NCI-H187 (cell line): ENCODE measurements around the gene KIAA1217.

Experiments used
- DNase-seq, 2 experiments: peaks; one replicate each; lab custom pipeline; 2025; lab: John Stamatoyannopoulos, UW

Gene KIAA1217

GRCh38 chr10:24502006-24502405 is 293.1 kb downstream of the KIAA1217 start:
- no peak for DNase-seq

GRCh38 chr10:24502801-24503460 is 294.0 kb downstream of the KIAA1217 start:
- DNase-seq, result no peak

GRCh38 chr10:24503461-24504320 is 294.8 kb downstream of the KIAA1217 start:
- no peak for DNase-seq

DNA sequence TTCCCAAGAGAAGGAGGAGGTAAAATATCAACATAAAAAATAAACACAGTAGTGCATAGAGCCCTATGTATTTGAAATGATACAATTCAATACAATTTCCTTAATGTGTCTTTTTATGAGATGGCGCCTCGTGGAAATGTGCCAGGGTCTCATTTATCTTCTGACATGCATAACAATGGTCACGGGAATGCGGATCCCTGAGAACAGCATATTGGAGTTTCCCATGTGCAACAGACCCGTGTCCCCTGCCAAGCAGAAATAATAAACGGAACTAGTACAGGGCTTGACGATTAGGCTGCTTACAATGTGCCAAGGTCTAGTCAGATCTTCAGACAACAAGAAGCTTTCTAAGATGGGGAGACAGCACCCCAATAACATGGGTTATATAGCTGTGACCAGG is 296.8 kb downstream of the KIAA1217 start:
- DNase-seq, result no peak

- DNase-seq, result no peak
Observed at GRCh38 chr10:24513155-24513554, 304.2 kb downstream of the KIAA1217 start.

- no peak for DNase-seq
Observed at GRCh38 chr10:24515481-24515880, 306.5 kb downstream of the KIAA1217 start.

DNA sequence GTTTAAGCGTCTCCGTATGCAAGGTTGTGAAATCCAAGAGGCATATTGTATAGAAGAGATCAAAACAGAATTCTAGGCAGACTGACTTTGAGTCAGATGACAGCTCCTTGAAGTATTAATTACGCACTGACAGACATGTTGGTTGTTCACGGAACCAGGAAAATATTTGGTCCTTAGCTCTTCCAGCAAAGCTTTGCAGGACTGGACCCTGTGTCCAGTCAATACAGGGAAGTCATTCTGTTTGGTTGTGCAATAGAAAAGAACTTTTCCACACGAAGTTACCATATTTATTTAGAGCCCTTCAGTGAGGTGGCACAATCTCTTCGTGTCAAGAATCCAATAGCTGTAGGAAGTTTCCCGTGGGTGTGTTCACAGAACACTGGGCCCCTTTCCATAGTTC is 309.5 kb downstream of the KIAA1217 start:
- no peak for DNase-seq

DNA sequence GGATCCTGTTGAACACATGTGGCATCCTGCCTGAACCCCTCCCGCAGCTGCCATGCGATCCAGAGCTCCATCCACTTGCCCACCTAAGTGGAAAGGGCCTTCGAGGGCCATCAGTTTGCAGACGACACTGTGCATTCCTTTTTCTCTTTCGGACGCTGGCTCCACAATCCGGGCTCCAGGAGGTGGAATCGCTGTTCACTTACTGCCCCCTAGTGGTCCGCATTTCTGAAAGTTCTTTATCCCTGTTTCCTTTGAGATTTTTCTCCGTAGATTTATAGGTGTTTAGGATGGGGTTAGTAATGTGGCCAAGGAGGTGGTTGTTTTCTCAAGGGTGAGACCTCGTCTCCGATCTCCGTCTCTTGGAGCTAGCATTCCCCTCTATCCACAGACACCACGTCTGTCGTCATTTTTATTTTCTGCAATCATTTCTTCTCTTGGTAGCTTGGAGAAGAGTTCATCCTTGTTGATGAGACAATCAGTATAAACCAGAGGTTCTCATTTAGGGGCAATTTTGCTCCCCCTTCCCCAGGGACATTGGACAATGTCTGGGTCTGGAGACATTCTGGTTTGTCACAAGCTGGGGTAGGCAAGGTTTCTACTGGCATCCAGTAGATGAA is 310.2 kb downstream of the KIAA1217 start:
- peak in 1 of 2 experiments; percentile 5 for DNase-seq

DNA sequence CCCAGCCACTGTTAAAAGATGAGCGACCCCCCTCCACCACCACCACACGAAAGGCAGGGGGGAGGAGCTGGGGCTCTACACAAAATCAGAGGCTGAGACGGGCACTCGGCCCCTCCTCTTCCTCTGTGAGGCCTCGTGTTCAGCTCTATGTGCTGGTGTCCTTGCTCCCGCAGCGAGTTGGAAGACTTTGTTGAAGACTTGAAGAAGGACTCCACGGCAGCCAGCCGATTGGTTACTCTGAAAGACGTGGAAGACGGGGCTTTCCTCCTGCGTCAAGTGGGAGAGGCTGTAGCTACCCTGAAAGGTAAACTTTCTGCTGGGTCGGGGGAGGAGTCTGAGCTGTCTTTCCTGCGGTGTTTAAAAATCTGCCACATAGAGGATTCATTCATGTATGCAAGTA is 311.0 kb downstream of the KIAA1217 start:
- DNase-seq, result no peak

- no peak for DNase-seq
Observed at GRCh38 chr10:24524314-24524713, 315.4 kb downstream of the KIAA1217 start.

DNA sequence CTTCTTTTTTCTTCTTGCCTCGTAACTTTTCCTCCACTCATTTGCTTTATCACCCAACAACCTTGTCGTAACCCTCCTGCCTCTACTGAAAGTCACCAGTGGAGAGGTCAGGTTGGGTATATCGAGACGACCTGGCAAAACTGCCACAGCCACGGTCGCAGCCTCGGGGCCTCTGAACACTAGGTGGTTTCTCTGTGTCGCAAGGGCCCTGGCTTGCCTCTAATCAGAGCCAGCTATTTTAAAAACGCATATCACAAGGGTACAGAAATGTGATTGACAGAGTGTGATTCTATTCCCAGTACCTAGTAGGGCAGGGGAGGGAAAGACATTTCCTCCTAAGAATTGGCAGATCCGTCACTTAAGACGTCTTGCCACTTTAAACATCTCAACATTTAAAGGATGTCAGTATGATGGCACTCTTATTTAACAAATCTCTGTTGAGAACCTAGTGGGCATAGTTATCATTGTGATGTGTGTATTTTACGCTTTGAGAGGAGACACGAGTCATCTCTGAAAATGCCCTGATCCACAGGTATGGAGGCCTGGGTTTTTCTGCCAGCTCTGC is 317.2 kb downstream of the KIAA1217 start:
- DNase-seq, result no peak

- no peak for DNase-seq
Observed at GRCh38 chr10:24528946-24529345, 320.0 kb downstream of the KIAA1217 start.

- DNase-seq, result no peak
Observed at GRCh38 chr10:24531439-24531838, 322.5 kb downstream of the KIAA1217 start.

DNA sequence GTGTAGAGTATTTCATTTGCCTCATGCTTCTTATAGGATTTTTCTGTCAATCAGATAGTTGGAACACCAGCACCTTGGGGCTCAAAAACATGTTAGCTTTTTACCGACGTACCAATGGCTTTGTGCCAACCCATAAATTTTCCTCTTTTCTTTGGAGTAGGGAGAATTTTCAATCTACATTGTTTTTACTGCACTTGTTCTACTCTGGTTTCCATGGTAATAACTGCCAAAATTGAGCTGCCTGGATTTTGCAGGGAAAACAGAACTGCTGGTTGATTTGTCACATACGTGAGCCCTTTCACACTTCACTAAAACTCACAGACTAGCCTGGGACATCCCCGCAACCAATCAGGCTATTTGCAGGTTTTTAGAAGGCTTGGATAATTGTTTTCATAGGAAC is 325.0 kb downstream of the KIAA1217 start:
- DNase-seq, result no peak

DNA sequence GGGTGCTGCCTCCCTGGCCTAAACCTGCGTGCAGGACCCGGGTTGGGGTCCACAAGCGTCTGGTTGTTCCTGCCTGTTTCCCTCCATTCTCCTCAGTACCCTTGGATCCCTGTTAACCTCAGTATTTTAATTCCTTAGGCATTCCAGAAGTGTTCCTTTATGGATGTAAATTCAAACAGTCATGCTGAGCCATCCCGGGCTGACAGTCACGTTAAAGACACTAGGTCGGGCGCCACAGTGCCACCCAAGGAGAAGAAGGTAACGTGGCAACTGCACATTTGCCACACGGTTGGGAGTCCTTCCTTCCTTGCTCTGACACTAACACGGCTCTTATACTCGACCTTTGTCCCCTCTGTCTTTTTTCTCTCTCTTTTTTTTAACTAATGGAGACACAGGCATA is 327.7 kb downstream of the KIAA1217 start:
- no peak for DNase-seq

GRCh38 chr10:24541239-24541753 is 332.4 kb downstream of the KIAA1217 start:
- no peak for DNase-seq

DNA sequence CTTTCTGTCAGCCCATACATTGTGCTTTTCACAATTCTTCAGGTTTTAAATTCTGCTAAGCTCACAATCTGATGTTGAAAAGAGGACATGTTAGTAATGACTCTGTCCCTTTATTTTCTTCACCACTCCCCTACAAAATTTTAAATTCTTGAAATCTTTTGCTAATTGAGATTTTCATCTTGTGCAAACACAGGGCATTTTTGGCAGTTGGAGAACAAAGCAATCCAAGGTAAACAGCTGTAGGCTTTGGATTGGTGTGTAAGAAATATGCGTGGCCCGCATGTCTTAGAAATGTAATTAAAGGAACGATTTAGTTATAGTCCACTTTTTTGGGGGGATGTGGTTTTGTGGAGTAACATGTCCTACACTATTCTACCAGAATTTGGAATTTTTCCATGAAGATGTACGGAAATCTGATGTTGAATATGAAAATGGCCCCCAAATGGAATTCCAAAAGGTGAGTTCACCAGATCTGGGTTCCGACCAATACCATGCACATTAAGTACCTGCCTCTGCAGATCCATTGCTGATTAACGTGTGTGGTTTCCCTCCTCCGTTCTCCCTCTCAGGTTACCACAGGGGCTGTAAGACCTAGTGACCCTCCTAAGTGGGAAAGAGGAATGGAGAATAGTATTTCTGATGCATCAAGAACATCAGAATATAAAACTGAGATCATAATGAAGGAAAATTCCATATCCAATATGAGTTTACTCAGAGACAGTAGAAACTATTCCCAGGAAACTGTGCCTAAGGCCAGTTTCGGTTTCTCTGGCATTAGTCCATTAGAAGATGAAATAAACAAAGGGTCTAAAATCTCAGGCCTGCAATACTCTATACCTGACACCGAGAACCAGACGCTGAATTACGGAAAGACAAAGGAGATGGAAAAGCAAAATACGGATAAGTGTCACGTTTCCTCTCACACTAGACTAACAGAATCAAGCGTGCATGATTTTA is 333.7 kb downstream of the KIAA1217 start:
- DNase-seq, result no peak

DNA sequence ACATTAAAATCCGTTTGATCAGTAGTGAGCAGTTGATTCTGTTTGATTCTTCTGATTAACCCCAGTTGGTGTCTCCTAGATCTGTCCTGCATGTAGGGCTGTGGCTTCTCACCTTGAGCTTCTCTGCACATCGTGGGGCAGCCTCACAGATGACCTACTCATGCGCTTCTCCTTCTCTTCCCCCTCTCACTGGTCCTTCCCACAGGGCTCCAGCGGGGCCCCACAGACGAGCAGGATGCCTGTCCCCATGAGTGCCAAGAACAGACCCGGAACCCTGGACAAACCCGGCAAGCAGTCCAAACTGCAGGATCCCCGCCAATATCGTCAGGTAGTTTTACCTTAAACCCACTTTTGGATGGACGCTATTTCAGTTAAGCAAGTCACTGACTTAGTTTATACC is 335.8 kb downstream of the KIAA1217 start:
- DNase-seq, result no peak

GRCh38 chr10:24545585-24545984 is 336.6 kb downstream of the KIAA1217 start:
- no peak for DNase-seq

- no peak for DNase-seq
Observed at GRCh38 chr10:24550680-24551079, 341.7 kb downstream of the KIAA1217 start.

DNA sequence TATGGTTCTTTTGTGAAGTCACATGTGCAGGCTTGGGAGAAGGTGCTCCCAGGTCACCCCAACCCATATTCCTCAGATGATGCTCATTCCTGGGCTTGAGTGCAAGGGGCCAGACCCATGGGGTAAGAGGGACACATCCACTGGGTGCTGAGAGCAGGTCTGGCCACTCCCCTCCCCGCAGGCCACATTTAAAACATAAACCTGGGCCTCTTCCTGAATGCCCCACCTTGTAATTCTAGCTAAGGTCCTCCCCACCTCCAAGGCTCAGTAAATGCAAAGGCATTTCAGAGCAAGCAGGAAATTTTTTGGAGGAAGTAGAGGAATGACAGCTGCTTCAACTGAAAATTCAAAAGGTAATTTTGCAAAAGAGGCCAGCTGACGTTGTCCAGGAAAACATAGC is 342.2 kb downstream of the KIAA1217 start:
- no peak for DNase-seq
